SW480 (cell line): ENCODE data around the gene XPC.
"Not testable (repeated sequence)": the region's sequence is repeated elsewhere in the genome, so short reads cannot be mapped to it uniquely, and the experiment has no call there.

Source experiments
- DNase-seq: peaks from one replicate; pipeline ENCODE4 v3.0.0-alpha.2; 2016; ENCODE audit warnings: low spot score

The XPC gene

DNA sequence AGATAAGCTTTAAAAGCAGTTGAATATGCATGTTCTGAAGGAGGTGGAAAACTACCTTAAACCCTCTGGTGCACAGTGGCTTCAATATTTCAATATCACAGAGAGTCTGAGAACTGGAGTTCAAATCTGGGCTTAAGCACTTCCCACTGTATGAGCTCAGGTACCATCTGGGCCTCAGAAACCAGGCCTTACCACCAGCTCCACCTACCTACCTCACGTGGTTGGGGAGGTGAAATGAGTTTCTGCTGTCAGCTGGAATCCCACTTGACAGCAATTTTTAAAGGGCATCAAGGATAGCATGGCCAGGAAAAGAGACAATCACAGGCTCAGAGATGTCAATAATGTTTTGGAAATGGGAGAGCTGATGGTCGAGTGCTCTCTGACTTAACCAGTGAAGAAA, 58.8 kb downstream of the XPC start:
- no peak for DNase-seq

GRCh38 chr3:14118400-14119381, 59.7 kb downstream of the XPC start:
- no peak for DNase-seq

- DNase-seq: no peak
These were observed 60.7 kb downstream of the XPC start for GRCh38 chr3:14117468-14118399.

DNA sequence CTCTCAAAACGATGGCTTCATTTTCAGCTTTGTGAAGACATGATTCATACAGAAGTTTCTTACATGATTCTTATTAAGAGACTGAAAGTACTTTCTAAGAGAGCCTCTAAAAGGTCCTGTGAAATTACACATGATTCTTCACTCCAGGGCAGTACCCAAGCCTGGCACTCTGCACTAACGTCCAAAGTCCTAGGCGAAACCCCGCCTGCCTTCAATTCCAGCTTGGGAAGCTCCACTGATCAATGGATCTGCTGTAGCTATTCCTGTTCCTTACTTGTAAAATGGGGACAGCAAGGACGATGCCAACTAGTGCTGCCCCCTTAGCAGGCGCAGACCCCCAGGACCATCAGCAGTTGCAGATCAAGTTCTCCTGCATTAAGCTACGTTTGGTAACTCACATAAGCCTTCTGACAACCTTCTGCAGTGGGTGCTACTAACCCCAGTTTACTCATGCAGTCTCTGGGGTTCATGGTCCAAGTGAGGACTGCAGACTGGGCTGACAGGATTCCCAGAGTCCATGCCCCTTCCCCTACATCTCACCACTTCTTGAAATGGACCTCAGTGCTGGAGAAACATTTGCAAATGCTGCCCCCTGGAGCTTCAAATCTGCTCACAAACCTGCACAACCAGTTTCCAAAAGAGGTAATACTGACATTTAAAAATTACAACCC, 64.3 kb downstream of the XPC start:
- no peak for DNase-seq

DNA sequence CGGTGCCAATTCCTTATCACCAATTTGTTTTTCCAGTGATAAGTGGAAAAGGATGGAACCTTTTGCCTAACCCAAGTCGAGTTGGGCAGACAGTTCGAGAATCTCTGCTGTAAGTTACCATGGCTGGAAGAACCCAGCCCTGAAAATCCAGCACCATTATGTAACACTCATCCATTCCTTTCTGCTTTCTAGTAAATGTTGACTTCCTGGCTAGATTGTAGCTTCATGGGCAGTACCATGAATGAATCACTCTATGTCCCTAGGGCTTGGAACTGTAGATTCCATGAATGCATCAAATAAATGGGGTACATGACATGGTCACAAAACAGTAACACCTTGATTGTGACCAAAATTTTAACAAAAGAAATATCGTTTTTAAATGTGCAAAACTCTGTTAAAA, 67.7 kb downstream of the XPC start:
- DNase-seq: no peak

GRCh38 chr3:14109821-14110220, 68.6 kb downstream of the XPC start:
- DNase-seq: not testable (repeated sequence)

DNA sequence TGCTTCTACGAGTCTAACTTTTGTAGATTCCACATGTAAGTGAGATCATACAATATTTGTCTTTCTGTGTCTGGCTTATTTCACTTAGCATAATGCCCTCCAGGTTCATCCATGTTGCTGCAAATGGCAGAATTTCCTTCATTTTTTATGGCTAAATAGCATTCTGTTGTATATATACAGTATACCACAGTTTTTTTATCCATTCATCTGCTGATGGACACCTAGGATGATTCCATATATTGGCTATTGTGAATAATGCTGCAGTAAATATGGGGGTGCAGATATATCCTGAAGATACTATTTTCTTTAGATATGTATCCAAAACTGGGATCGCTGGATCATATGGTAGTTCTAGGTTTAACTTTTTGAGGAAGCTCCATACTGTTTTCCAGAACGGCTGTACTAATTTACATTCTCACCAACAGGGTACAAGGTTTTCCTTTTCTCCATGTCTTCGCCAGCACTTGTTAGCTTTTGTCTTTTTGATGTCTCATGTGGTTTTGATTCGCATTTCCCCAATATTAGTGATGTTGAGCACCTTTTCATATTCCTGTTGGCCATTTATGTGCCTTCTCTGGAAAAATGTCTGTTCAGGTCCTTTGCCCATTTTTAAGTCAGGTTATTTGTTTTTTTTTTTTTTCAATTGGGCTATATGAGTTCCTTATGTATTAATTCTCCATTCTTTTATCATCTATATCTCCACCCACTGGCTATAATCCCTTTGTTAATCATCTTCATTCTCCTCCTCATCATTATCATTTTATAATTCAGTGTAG, 80.6 kb downstream of the XPC start:
- DNase-seq: no peak

DNA sequence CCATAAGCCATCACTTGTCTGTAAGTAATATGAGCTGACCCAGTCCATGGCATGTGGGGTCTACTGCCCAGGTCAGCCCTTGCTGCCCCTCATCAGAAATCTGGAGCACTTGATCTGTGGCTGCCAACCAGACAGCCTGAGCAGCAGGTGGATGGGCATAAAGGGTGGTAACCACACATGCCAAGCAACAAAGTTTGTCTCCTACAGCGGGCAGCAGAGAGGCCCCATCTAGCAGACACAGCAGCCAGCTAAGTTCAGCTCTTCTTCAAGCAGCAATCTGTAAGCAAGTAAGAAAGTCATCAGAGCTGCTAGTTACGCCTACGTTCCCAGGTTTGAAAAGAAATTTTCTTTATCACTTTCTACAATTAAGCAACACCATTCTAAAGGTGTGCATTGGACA, 81.7 kb downstream of the XPC start:
- peak; percentile 1 for DNase-seq
